Activated naive CD8-positive, alpha-beta T cell treated with anti-CD3 and anti-CD28 coated beads for 36 hours (primary cell): ENCODE measurements around the gene RAET1L. TPM values are rescaled to one million over a fixed set of nuclear protein-coding genes. Genes with fewer than 3 reads are reported as not detected.
A peak's percentile ranks its signal among the peaks of the same experiment; 100 is the strongest.
"Not testable (repeated sequence)": the region's sequence is repeated elsewhere in the genome, so short reads cannot be mapped to it uniquely, and the experiment has no call there.

ENCODE experiments used
- DNase-seq: peaks from one replicate; pipeline ENCODE4 v3.0.0; 2021
- H3K27ac Mint-ChIP-seq: one replicate; pipeline ENCODE4 v1.8.0; 2022; ENCODE audit warnings: mild to moderate bottlenecking, moderate library complexity, mixed read lengths
- H3K27me3 Mint-ChIP-seq: one replicate; pipeline ENCODE4 v1.8.0; 2022; ENCODE audit warnings: mild to moderate bottlenecking, mixed read lengths
- H3K36me3 Mint-ChIP-seq: one replicate; pipeline ENCODE4 v1.8.0; 2021; ENCODE audit warnings: mild to moderate bottlenecking, mixed read lengths
- H3K4me1 Mint-ChIP-seq: one replicate; pipeline ENCODE4 v1.8.0; 2021; ENCODE audit warnings: mixed read lengths
- H3K4me3 Mint-ChIP-seq: one replicate; pipeline ENCODE4 v1.8.0; 2022; ENCODE audit warnings: mild to moderate bottlenecking, moderate library complexity, mixed read lengths
- H3K9me3 Mint-ChIP-seq: one replicate; pipeline ENCODE4 v1.8.0; 2022; ENCODE audit warnings: mixed read lengths
- total RNA-seq, 2 experiments: library from RNA; stranded (reverse); gene quantifications; one replicate each; pipeline ENCODE4 v1.2.3, GENCODE V29; 2021

RAET1L gene
- total RNA-seq, 2 experiments from 2014 or later = not detected

- not testable (repeated sequence) for H3K27ac Mint-ChIP-seq, H3K36me3 Mint-ChIP-seq, H3K9me3 Mint-ChIP-seq, H3K4me3 Mint-ChIP-seq, DNase-seq
- Mint-ChIP-seq H3K4me1 (peaks cover 21% of the 10 kb centered on the region), H3K27me3 (peaks cover 91% of the 10 kb centered on the region)
Observed at GRCh38 chr6:150014623-150015280, 10.6 kb downstream of the RAET1L start.

- Mint-ChIP-seq H3K27me3 (peaks cover 93% of the 10 kb centered on the region), H3K4me1 (peaks cover 21% of the 10 kb centered on the region), H3K4me3 (peak overlapping the region; percentile 35)
- not testable (repeated sequence) for H3K36me3 Mint-ChIP-seq, H3K27ac Mint-ChIP-seq, DNase-seq, H3K9me3 Mint-ChIP-seq
Observed at GRCh38 chr6:150013785-150014622, 11.3 kb downstream of the RAET1L start.

- DNase-seq, H3K36me3 Mint-ChIP-seq, H3K27ac Mint-ChIP-seq, H3K4me3 Mint-ChIP-seq, H3K9me3 Mint-ChIP-seq: not testable (repeated sequence)
- Mint-ChIP-seq H3K27me3 (peaks cover 92% of the 10 kb centered on the region), H3K4me1 (peaks cover 24% of the 10 kb centered on the region)
Observed at GRCh38 chr6:150012846-150013784, 12.2 kb downstream of the RAET1L start.

GRCh38 chr6:150008588-150008987, 16.7 kb downstream of the RAET1L start:
- H3K36me3 Mint-ChIP-seq = no peaks in the 10 kb centered on the region
- peak; percentile 43 for DNase-seq
- H3K27me3 Mint-ChIP-seq = peaks cover 75% of the 10 kb centered on the region
- no peak overlapping the region for H3K4me3 Mint-ChIP-seq
- H3K9me3 Mint-ChIP-seq = no peaks in the 10 kb centered on the region
- H3K4me1 Mint-ChIP-seq = peaks cover 34% of the 10 kb centered on the region
- H3K27ac Mint-ChIP-seq = no peak overlapping the region

- Mint-ChIP-seq H3K4me3 (no peak overlapping the region), H3K9me3 (peaks cover 3% of the 10 kb centered on the region), H3K27ac (no peak overlapping the region), H3K4me1 (peaks cover 40% of the 10 kb centered on the region), H3K36me3 (peaks cover 3% of the 10 kb centered on the region), H3K27me3 (peaks cover 66% of the 10 kb centered on the region)
- peak; percentile 62 for DNase-seq
Observed at GRCh38 chr6:150006961-150007464, 18.3 kb downstream of the RAET1L start.

- DNase-seq = no peak
- Mint-ChIP-seq H3K27me3 (peaks cover 56% of the 10 kb centered on the region), H3K36me3 (peaks cover 5% of the 10 kb centered on the region), H3K9me3 (peaks cover 3% of the 10 kb centered on the region), H3K4me1 (peaks cover 50% of the 10 kb centered on the region), H3K27ac (no peak overlapping the region), H3K4me3 (peak overlapping the region; percentile 83)
Observed at GRCh38 chr6:150005761-150006651, 19.3 kb downstream of the RAET1L start.

GRCh38 chr6:150004783-150005717, 20.3 kb downstream of the RAET1L start:
- Mint-ChIP-seq H3K4me3 (peak overlapping the region; percentile 83), H3K27ac (peak overlapping the region; percentile 84), H3K36me3 (peaks cover 5% of the 10 kb centered on the region)

GRCh38 chr6:150004101-150004782, 21.1 kb downstream of the RAET1L start:
- Mint-ChIP-seq H3K4me3 (peak overlapping the region; percentile 83), H3K36me3 (peaks cover 5% of the 10 kb centered on the region), H3K9me3 (peaks cover 3% of the 10 kb centered on the region), H3K4me1 (peaks cover 63% of the 10 kb centered on the region), H3K27me3 (peaks cover 46% of the 10 kb centered on the region), H3K27ac (peak overlapping the region; percentile 59)
- peak; percentile 58 for DNase-seq

More at GRCh38 chr6:150004783-150005717, 20.3 kb downstream of the RAET1L start:
- DNase-seq = peak; percentile 92
- H3K9me3 Mint-ChIP-seq = peaks cover 3% of the 10 kb centered on the region
- H3K4me1 Mint-ChIP-seq = peaks cover 59% of the 10 kb centered on the region
- peaks cover 47% of the 10 kb centered on the region for H3K27me3 Mint-ChIP-seq

GRCh38 chr6:150003599-150003998, 21.7 kb downstream of the RAET1L start:
- H3K27ac Mint-ChIP-seq, DNase-seq, H3K9me3 Mint-ChIP-seq, H3K4me3 Mint-ChIP-seq, H3K36me3 Mint-ChIP-seq: not testable (repeated sequence)
- H3K27me3 Mint-ChIP-seq = peaks cover 45% of the 10 kb centered on the region
- H3K4me1 Mint-ChIP-seq = peaks cover 63% of the 10 kb centered on the region

GRCh38 chr6:150002710-150003109, 22.6 kb downstream of the RAET1L start:
- Mint-ChIP-seq H3K4me1 (peaks cover 60% of the 10 kb centered on the region), H3K27me3 (peaks cover 44% of the 10 kb centered on the region), H3K27ac (no peak overlapping the region), H3K9me3 (peaks cover 3% of the 10 kb centered on the region), H3K4me3 (no peak overlapping the region), H3K36me3 (peaks cover 5% of the 10 kb centered on the region)
- no peak for DNase-seq

- no peak overlapping the region for H3K4me3 Mint-ChIP-seq
- peaks cover 51% of the 10 kb centered on the region for H3K4me1 Mint-ChIP-seq
- peaks cover 5% of the 10 kb centered on the region for H3K36me3 Mint-ChIP-seq
- H3K9me3 Mint-ChIP-seq = peaks cover 3% of the 10 kb centered on the region
- DNase-seq = peak; percentile 46
- H3K27ac Mint-ChIP-seq = peak overlapping the region; percentile 0
- H3K27me3 Mint-ChIP-seq = peaks cover 50% of the 10 kb centered on the region
Observed at GRCh38 chr6:150001295-150002008, 23.9 kb downstream of the RAET1L start.

GRCh38 chr6:149999636-150000035, 25.7 kb downstream of the RAET1L start:
- Mint-ChIP-seq H3K27ac (no peak overlapping the region), H3K4me3 (no peak overlapping the region), H3K27me3 (peaks cover 59% of the 10 kb centered on the region), H3K4me1 (peaks cover 39% of the 10 kb centered on the region), H3K36me3 (peaks cover 5% of the 10 kb centered on the region), H3K9me3 (peaks cover 3% of the 10 kb centered on the region)
- DNase-seq = no peak
